GM18951 (cell line): ENCODE data around the gene ATP11A.

Experiments
- POLR2A ChIP-seq: IDR thresholded peaks from 4 replicates; pipeline ENCODE4 v1.6.1; 2011; ENCODE audit warnings: mild to moderate bottlenecking; ENCODE audit not compliant: insufficient read length, insufficient read depth; ENCODE audit errors: extremely low read depth
- in situ Hi-C: fragments of 300-500 bp; cut with MboI; formaldehyde crosslinking; loops from one replicate; pipeline ENCODE4 v1.12.0; 2022; ENCODE audit warnings: low sequenced_read_pairs, mixed read lengths, inconsistent platforms; ENCODE audit not compliant: unreplicated experiment

ATP11A gene

GRCh38 chr13:112844411-112844810 lies 154.6 kb downstream of the ATP11A start:
- in situ Hi-C loops: no loop called here
- no peak for TF ChIP-seq POLR2A

DNA sequence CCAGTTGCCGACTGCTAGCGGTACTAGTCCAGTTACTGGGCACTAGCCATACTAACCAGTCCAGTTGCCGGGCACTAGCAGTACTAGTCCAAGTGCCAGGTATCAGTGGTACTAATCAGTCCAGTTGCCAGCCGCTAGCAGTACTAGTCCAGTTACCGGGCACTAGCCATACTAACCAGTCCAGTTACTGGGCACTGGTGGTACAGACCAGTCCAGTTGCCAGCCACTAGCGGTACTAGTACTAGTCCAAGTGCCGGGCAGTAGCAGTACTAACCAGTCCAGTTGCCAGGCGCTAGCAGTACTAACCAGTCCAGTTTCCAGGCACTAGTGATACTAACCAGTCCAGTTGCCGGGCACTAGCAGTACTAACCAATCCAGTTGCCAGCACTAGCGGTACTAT lies 155.0 kb downstream of the ATP11A start:
- no peak for TF ChIP-seq POLR2A
- in situ Hi-C loops: no loop called here

GRCh38 chr13:112845511-112846144 lies 155.8 kb downstream of the ATP11A start:
- TF ChIP-seq POLR2A: no peak
- in situ Hi-C loops: no loop called here

GRCh38 chr13:112846411-112847115 lies 156.7 kb downstream of the ATP11A start:
- no peak for TF ChIP-seq POLR2A
- in situ Hi-C loops: no loop called here

- in situ Hi-C loops: no loop called here
- TF ChIP-seq POLR2A: no peak
These were observed 159.7 kb downstream of the ATP11A start for GRCh38 chr13:112849500-112849899.

- in situ Hi-C loops: loop anchor here (25.0 kb wide), 1 partner anchor 213 kb away; no protein-coding TSS in a partner anchor
- no peak for TF ChIP-seq POLR2A
These were observed 160.4 kb downstream of the ATP11A start for GRCh38 chr13:112850273-112850672.

GRCh38 chr13:112851107-112852038 lies 161.5 kb downstream of the ATP11A start:
- no peak for TF ChIP-seq POLR2A
- in situ Hi-C loops: loop anchor here (25.0 kb wide), 1 partner anchor 214 kb away; no protein-coding TSS in a partner anchor

DNA sequence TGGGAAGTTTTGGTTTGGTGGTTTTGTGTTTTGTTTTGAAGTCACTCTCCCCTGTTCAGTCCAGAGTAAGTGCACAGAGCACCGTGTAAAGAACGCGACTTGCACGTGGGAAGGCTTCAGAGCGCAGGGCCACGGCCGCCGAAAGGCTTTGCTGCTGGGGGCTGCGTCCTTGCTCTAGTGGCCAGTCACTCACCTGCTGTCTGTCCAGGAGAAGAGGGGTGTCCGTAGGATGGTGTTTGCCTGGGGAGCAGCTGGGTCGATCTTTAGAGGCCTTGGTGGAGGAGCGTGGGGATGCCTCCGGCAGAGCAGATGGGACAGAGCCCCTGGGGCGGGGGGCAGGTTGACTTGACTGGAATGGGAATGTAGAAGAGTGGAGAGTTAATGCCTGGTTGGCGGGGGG lies 162.6 kb downstream of the ATP11A start:
- TF ChIP-seq POLR2A: no peak
- in situ Hi-C loops: loop anchor here (25.0 kb wide), 1 partner anchor 215 kb away; no protein-coding TSS in a partner anchor

DNA sequence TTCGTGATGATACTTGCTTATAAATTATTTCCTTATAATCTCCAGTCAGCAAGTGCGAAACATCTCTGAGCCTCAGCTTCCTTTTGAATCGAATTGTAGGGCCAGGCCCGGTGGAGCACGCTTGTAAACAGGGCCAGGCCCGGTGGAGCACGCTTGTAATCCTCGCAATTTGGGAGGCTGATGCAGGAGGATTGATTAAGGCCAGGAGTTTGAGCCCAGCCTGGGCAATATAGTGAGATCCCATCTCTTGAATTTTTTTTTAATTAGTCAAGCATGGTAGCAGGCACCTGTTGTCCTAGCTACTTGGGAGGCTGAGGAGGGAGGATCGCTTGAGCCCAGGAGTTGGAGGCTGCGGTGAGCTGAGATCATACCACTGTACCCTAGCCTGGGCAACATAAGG lies 163.0 kb downstream of the ATP11A start:
- in situ Hi-C loops: loop anchor here (25.0 kb wide), 1 partner anchor 216 kb away; no protein-coding TSS in a partner anchor
- no peak for TF ChIP-seq POLR2A

GRCh38 chr13:112854321-112854720 lies 164.5 kb downstream of the ATP11A start:
- in situ Hi-C loops: loop anchor here (25.0 kb wide), 1 partner anchor 217 kb away; no protein-coding TSS in a partner anchor
- TF ChIP-seq POLR2A: no peak

DNA sequence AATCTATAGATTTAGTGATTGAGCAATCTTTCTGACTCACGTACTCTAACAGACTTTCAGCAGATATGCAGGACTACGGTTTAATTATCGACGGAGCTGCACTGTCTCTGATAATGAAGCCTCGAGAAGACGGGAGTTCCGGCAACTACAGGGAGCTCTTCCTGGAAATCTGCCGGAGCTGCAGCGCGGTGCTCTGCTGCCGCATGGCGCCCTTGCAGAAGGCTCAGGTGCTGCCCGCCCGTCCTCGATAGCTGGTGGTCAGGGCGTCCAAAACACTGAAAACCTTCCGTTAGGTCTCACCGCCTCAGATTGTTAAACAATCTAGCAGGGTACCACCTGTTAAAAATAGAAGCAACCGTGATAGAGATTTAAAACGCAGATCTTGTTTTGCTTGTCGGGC lies 166.0 kb downstream of the ATP11A start:
- TF ChIP-seq POLR2A: no peak
- in situ Hi-C loops: loop anchor here (25.0 kb wide), 1 partner anchor 219 kb away; no protein-coding TSS in a partner anchor

GRCh38 chr13:112857914-112858490 lies 168.2 kb downstream of the ATP11A start:
- TF ChIP-seq POLR2A: no peak
- in situ Hi-C loops: loop anchor here (25.0 kb wide), 1 partner anchor 221 kb away; no protein-coding TSS in a partner anchor
